IMR-90 (cell line): ENCODE measurements around the gene USP6NL. TPM values are rescaled to one million over a fixed set of nuclear protein-coding genes. Genes with fewer than 3 reads are reported as not detected.

ENCODE experiments used
- ATAC-seq: fragments of 200-7000 bp; cut with Tn5 transposase; 2 replicates; pipeline ENCODE4 v1.9.1; 2020; ENCODE audit warnings: low read depth, mild to moderate bottlenecking, moderate library complexity
- BruUV-seq: library from RNA; stranded (reverse); fragments of 400-500 nt; replicated peaks from 2 replicates; lab custom pipeline; 2021; lab: Mats Ljungman, UMichigan
- CTCF ChIA-PET: fragments of 300-600 bp; formaldehyde crosslinking; extraction: SDS; loops from one replicate; lab custom pipeline; 2021; ENCODE audit warnings: antibody characterized with exemption; lab: Yijun Ruan, JAX
- POLR2A ChIA-PET: fragments of 300-600 bp; sonication (Branson Sonifier 250); formaldehyde crosslinking; loops from one replicate; lab custom pipeline; 2022; ENCODE audit warnings: antibody characterized with exemption; ENCODE audit not compliant: unreplicated experiment; lab: Charles Lee
- DNase-seq: peaks from one replicate; pipeline ENCODE4 v3.0.0; 2013
- H2AFZ ChIP-seq: replicated peaks from 2 replicates; pipeline ENCODE3; 2013; ENCODE audit warnings: low read length, mild to moderate bottlenecking; ENCODE audit not compliant: poor library complexity
- H2AK5ac ChIP-seq: 2 replicates; pipeline ENCODE4 v1.6.1; 2013; ENCODE audit warnings: low read depth, low read length, inconsistent platforms
- H2AK9ac ChIP-seq: replicated peaks from 2 replicates; pipeline ENCODE3; 2013; ENCODE audit warnings: mild to moderate bottlenecking, low read depth, low read length, moderate library complexity; ENCODE audit not compliant: poor library complexity
- H2BK120ac ChIP-seq: 2 replicates; pipeline ENCODE4 v1.6.1; 2013; ENCODE audit warnings: low read depth, low read length, inconsistent platforms
- H2BK15ac ChIP-seq: 3 replicates; pipeline ENCODE4 v1.6.1; 2013; ENCODE audit warnings: low read depth, low read length, inconsistent platforms
- H2BK20ac ChIP-seq: 2 replicates; pipeline ENCODE4 v1.6.1; 2013; ENCODE audit warnings: low read depth, mild to moderate bottlenecking, inconsistent platforms, low read length, moderate library complexity
- H2BK5ac ChIP-seq: 2 replicates; pipeline ENCODE4 v1.6.1; 2013; ENCODE audit warnings: mild to moderate bottlenecking, low read depth, low read length, inconsistent platforms; ENCODE audit not compliant: poor library complexity, severe bottlenecking
- H3K14ac ChIP-seq: replicated peaks from 2 replicates; pipeline ENCODE4 v1.6.1; 2013; ENCODE audit warnings: low read depth, low read length, inconsistent platforms
- H3K18ac ChIP-seq: 2 replicates; pipeline ENCODE4 v1.6.1; 2013; ENCODE audit warnings: low read depth, low read length, control low read depth
- H3K23ac ChIP-seq: 2 replicates; pipeline ENCODE4 v1.6.1; 2013; ENCODE audit warnings: low read depth, low read length, inconsistent platforms
- H3K27ac ChIP-seq: 2 replicates; pipeline ENCODE4 v1.5.1; 2013; ENCODE audit warnings: mild to moderate bottlenecking, control low read depth, low read length; ENCODE audit not compliant: insufficient read depth
- H3K27me3 ChIP-seq: 2 replicates; pipeline ENCODE4 v1.6.1; 2013; ENCODE audit warnings: low read length; ENCODE audit not compliant: control insufficient read depth, insufficient read depth
- H3K36me3 ChIP-seq: 2 replicates; pipeline ENCODE4 v1.6.1; 2013; ENCODE audit warnings: low read length, mixed read lengths; ENCODE audit not compliant: control insufficient read depth, insufficient read depth
- H3K4ac ChIP-seq: 2 replicates; pipeline ENCODE4 v1.6.1; 2013; ENCODE audit warnings: low read depth, low read length, inconsistent platforms
- H3K4me1 ChIP-seq: 2 replicates; pipeline ENCODE4 v1.6.1; 2013; ENCODE audit warnings: low read length, mixed read lengths; ENCODE audit not compliant: control insufficient read depth, insufficient read depth
- H3K4me2 ChIP-seq: 2 replicates; pipeline ENCODE4 v1.6.1; 2013; ENCODE audit warnings: low read depth, mild to moderate bottlenecking, control low read depth, low read length, moderate library complexity
- H3K4me3 ChIP-seq: 2 replicates; pipeline ENCODE4 v1.5.1; 2013; ENCODE audit warnings: low read depth, mild to moderate bottlenecking, control low read depth, low read length, moderate library complexity; ENCODE audit not compliant: insufficient read depth
- H3K56ac ChIP-seq: 2 replicates; pipeline ENCODE4 v1.6.1; 2013; ENCODE audit warnings: low read length, inconsistent platforms; ENCODE audit not compliant: insufficient read depth; ENCODE audit errors: extremely low read depth
- H3K79me1 ChIP-seq, 2 experiments: 2 replicates each; pipeline ENCODE4 v1.6.1; 2013; ENCODE audit warnings: low read length in 2 of 2, inconsistent platforms in 1 of 2, low read depth in 1 of 2
- H3K9ac ChIP-seq: 2 replicates; pipeline ENCODE4 v1.6.1; 2013; ENCODE audit warnings: low read depth, low read length, control low read depth
- H3K9me1 ChIP-seq: 2 replicates; pipeline ENCODE4 v1.6.1; 2013; ENCODE audit warnings: low read length, inconsistent platforms; ENCODE audit not compliant: insufficient read depth
- H3K9me3 ChIP-seq: 2 replicates; pipeline ENCODE4 v1.6.1; 2013; ENCODE audit warnings: low read length; ENCODE audit not compliant: control insufficient read depth, insufficient read depth
- H4K20me1 ChIP-seq: 2 replicates; pipeline ENCODE4 v1.6.1; 2013; ENCODE audit warnings: low read length, inconsistent platforms; ENCODE audit not compliant: insufficient read depth
- H4K5ac ChIP-seq: 2 replicates; pipeline ENCODE4 v1.6.1; 2013; ENCODE audit warnings: mild to moderate bottlenecking, low read depth, low read length, control low read depth
- H4K8ac ChIP-seq, 2 experiments: 2 replicates each; pipeline ENCODE4 v1.6.1; 2013; ENCODE audit warnings: low read depth in 2 of 2, low read length in 2 of 2, control low read depth in 1 of 2, inconsistent platforms in 1 of 2
- H4K91ac ChIP-seq: 2 replicates; pipeline ENCODE4 v1.6.1; 2013; ENCODE audit warnings: low read depth, low read length, inconsistent platforms; ENCODE audit not compliant: insufficient read depth
- BHLHE40 ChIP-seq: fragments of 150-350 bp; IDR thresholded peaks from 2 replicates; pipeline ENCODE4 v1.6.1; 2016; ENCODE audit warnings: mild to moderate bottlenecking, low read depth, low read length
- CEBPB ChIP-seq: IDR thresholded peaks from 2 replicates; pipeline ENCODE4 v1.6.1; 2012; ENCODE audit warnings: low read depth, low read length, improper control_type of control experiment
- CHD1 ChIP-seq: IDR thresholded peaks from 2 replicates; pipeline ENCODE4 v1.6.1; 2012; ENCODE audit warnings: low read depth, low read length, improper control_type of control experiment
- CTCF ChIP-seq: conservative IDR thresholded peaks from 2 replicates; pipeline ENCODE4 v1.5.1; 2012; ENCODE audit warnings: mild to moderate bottlenecking, low read depth, low read length, improper control_type of control experiment
- ELK1 ChIP-seq: fragments of 150-350 bp; IDR thresholded peaks from 2 replicates; pipeline ENCODE4 v1.6.1; 2016; ENCODE audit warnings: low read depth, mild to moderate bottlenecking, low read length, moderate library complexity, borderline replicate concordance
- FOS ChIP-seq: fragments of 150-350 bp; IDR thresholded peaks from 2 replicates; pipeline ENCODE4 v1.6.1; 2016; ENCODE audit warnings: low read depth, low read length
- MAFK ChIP-seq: IDR thresholded peaks from 2 replicates; pipeline ENCODE4 v1.6.1; 2012; ENCODE audit warnings: low read depth, low read length, improper control_type of control experiment
- MAZ ChIP-seq: IDR thresholded peaks from 2 replicates; pipeline ENCODE4 v1.6.1; 2012; ENCODE audit warnings: low read depth, mild to moderate bottlenecking, low read length, improper control_type of control experiment, moderate library complexity, borderline replicate concordance
- MXI1 ChIP-seq: IDR thresholded peaks from 2 replicates; pipeline ENCODE4 v1.6.1; 2012; ENCODE audit warnings: low read depth, mild to moderate bottlenecking, low read length, moderate library complexity, borderline replicate concordance
- NFE2L2 ChIP-seq: fragments of 150-350 bp; IDR thresholded peaks from 2 replicates; pipeline ENCODE4 v1.6.1; 2016; ENCODE audit warnings: low read depth, mild to moderate bottlenecking, low read length
- POLR2A ChIP-seq: IDR thresholded peaks from 2 replicates; pipeline ENCODE4 v1.6.1; 2012; ENCODE audit warnings: mild to moderate bottlenecking, low read depth, low read length
- RAD21 ChIP-seq: IDR thresholded peaks from 2 replicates; pipeline ENCODE4 v1.6.1; 2012; ENCODE audit warnings: low read length, improper control_type of control experiment
- RCOR1 ChIP-seq: IDR thresholded peaks from 2 replicates; pipeline ENCODE4 v1.6.1; 2012; ENCODE audit warnings: mild to moderate bottlenecking, low read length, improper control_type of control experiment; ENCODE audit not compliant: insufficient replicate concordance
- RFX5 ChIP-seq: IDR thresholded peaks from 2 replicates; pipeline ENCODE4 v1.8.0; 2012; ENCODE audit warnings: low read depth, mild to moderate bottlenecking, low read length, moderate library complexity
- SMC3 ChIP-seq: fragments of 150-350 bp; IDR thresholded peaks from 2 replicates; pipeline ENCODE4 v1.6.1; 2016; ENCODE audit warnings: low read depth, mild to moderate bottlenecking, antibody characterized with exemption, low read length, moderate library complexity
- USF2 ChIP-seq: fragments of 150-350 bp; IDR thresholded peaks from 2 replicates; pipeline ENCODE4 v1.6.1; 2017; ENCODE audit warnings: mild to moderate bottlenecking, antibody characterized with exemption, low read length, low read depth
- WGBS, 2 experiments: methylation state at CpG; one replicate each; pipeline versions ENCODE4 v1.1.5 to v1.1.7; 2013; ENCODE audit warnings: missing lambda C conversion rate in 2 of 2; ENCODE audit not compliant: insufficient read length in 1 of 2; ENCODE audit errors: extremely low coverage in 2 of 2; 5-methylcytosine and 5-hydroxymethylcytosine counted together
- dilution Hi-C: fragments of 300-500 bp; cut with HindIII; formaldehyde crosslinking; loops from one replicate; pipeline ENCODE4 v1.14.3; 2018; ENCODE audit warnings: low sequenced_read_pairs; ENCODE audit not compliant: unreplicated experiment
- in situ Hi-C: fragments of 300-500 bp; cut with MboI; formaldehyde crosslinking; loops from 3 replicates; pipeline ENCODE4 v1.14.3; 2019; ENCODE audit warnings: low sequenced_read_pairs, inconsistent platforms, mixed read lengths
- intact Hi-C: fragments of 100-400 bp; cut with micrococcal nuclease; formaldehyde crosslinking; loops from 2 replicates; pipeline ENCODE4 v1.10.0; 2022
- polyA plus RNA-seq, 3 experiments: library from polyadenylated mRNA; depleted of rRNA; stranded (reverse); fragments of >200 nt; gene quantifications; 2 replicates each; pipeline ENCODE4 v1.2.3, GENCODE V29; 2012; ENCODE audit warnings: low replicate concordance in 1 of 3
- total RNA-seq: library from RNA; depleted of rRNA; stranded (reverse); fragments of >200 nt; gene quantifications from 2 replicates; pipeline ENCODE4 v1.2.3, GENCODE V29; 2012

USP6NL gene
- total and polyA plus RNA-seq, 2 of the 4 experiments (the other 2 are of a cell fraction): 7.8 to 9.1 TPM

- no peak overlapping the region for H3K4me3 ChIP-seq
- no peak overlapping the region for H3K18ac ChIP-seq
- H3K56ac ChIP-seq: no peak overlapping the region
- no peak overlapping the region for H2AFZ ChIP-seq
- no peaks in the 10 kb centered on the region for H3K9me3 ChIP-seq
- no peak overlapping the region for H2BK120ac ChIP-seq
- no peak overlapping the region for H4K91ac ChIP-seq
- no peaks in the 10 kb centered on the region for H3K36me3 ChIP-seq
- no peak overlapping the region for H2AK5ac ChIP-seq
- H2BK5ac ChIP-seq: no peak overlapping the region
- no peak overlapping the region for H3K14ac ChIP-seq
- no peaks in the 10 kb centered on the region for H3K79me1 ChIP-seq
- H4K5ac ChIP-seq: no peak overlapping the region
- BruUV-seq: no TSS peak
- in situ Hi-C loops: no loop called here
- no peak overlapping the region for H2BK20ac ChIP-seq
- POLR2A ChIA-PET: no interaction called here
- no peak for DNase-seq
- H3K9ac ChIP-seq: no peak overlapping the region
- dilution Hi-C loops: no loop called here
- CTCF ChIA-PET: no interaction called here
- H3K4me1 ChIP-seq: peaks cover 2% of the 10 kb centered on the region; the same call in 1 of the 2 replicates
- H3K9me1 ChIP-seq: no peaks in the 10 kb centered on the region
- no peak overlapping the region for H3K27ac ChIP-seq
- no peaks in the 10 kb centered on the region for H4K20me1 ChIP-seq
- no peak overlapping the region for H2AK9ac ChIP-seq
- intact Hi-C loops: no loop called here
- no peak overlapping the region for H2BK15ac ChIP-seq
- 90% methylated on average over 2 of the region's 8 CpGs; no CpG with 5 or more reads in 1 of the 2 experiments for WGBS, 2 experiments
- no peak overlapping the region for H4K8ac ChIP-seq
- H3K4me2 ChIP-seq: no peak overlapping the region
- peaks cover 1% of the 10 kb centered on the region for H3K27me3 ChIP-seq
- H3K23ac ChIP-seq: no peak overlapping the region
- ATAC-seq: no peak
- TF ChIP-seq POLR2A: no peak
- TF ChIP-seq RAD21: no peak
- no peak for TF ChIP-seq RCOR1
- TF ChIP-seq MXI1: no peak
- TF ChIP-seq BHLHE40: no peak
- TF ChIP-seq ELK1: no peak
- TF ChIP-seq USF2: no peak
- TF ChIP-seq RFX5: no peak
- no peak for TF ChIP-seq FOS
- no peak for TF ChIP-seq MAZ
- TF ChIP-seq NFE2L2: no peak
- TF ChIP-seq CTCF: no peak
- TF ChIP-seq CEBPB: no peak
- no peak for TF ChIP-seq MAFK
- no peak for TF ChIP-seq SMC3
- TF ChIP-seq CHD1: no peak
- H3K4ac ChIP-seq: no peak overlapping the region
Observed at GRCh38 chr10:11653758-11654471, 42.5 kb upstream of the USP6NL start.
